ENCODE data around the gene OR2Z1.

OR2Z1 gene

GRCh38 chr19:8721334-8721733 is at the start of gene OR2Z1:
OR2Z1 (plus strand) TSS chr19:8721634; CDS start chr19:8731029, 9,395 bp downstream.
- DNase-seq, result no peak

- DNase-seq, result no peak
Measured at GRCh38 chr19:8673276-8673891, 48.0 kb upstream of the OR2Z1 start.

- no peak for DNase-seq
Measured at GRCh38 chr19:8675066-8675465, 46.4 kb upstream of the OR2Z1 start.

GRCh38 chr19:8678244-8678807 is 43.1 kb upstream of the OR2Z1 start:
- DNase-seq, result no peak

- DNase-seq, result no peak
Measured at GRCh38 chr19:8680676-8681344, 40.6 kb upstream of the OR2Z1 start.

- DNase-seq, result no peak
Measured at GRCh38 chr19:8681345-8682029, 39.9 kb upstream of the OR2Z1 start.

GRCh38 chr19:8682472-8682871 is 39.0 kb upstream of the OR2Z1 start:
- no peak for DNase-seq

GRCh38 chr19:8682931-8683330 is 38.5 kb upstream of the OR2Z1 start:
- DNase-seq, result no peak

GRCh38 chr19:8684001-8684902 is 37.2 kb upstream of the OR2Z1 start:
- no peak for DNase-seq

- no peak for DNase-seq
Measured at GRCh38 chr19:8686549-8686948, 34.9 kb upstream of the OR2Z1 start.

GRCh38 chr19:8688930-8689329 is 32.5 kb upstream of the OR2Z1 start:
- DNase-seq, result no peak

- no peak for DNase-seq
Measured at GRCh38 chr19:8690753-8691539, 30.5 kb upstream of the OR2Z1 start.

- DNase-seq, result no peak
Measured at GRCh38 chr19:8695501-8695900, 25.9 kb upstream of the OR2Z1 start.

GRCh38 chr19:8695911-8696310 is 25.5 kb upstream of the OR2Z1 start:
- DNase-seq, result no peak

GRCh38 chr19:8696993-8697392 is 24.4 kb upstream of the OR2Z1 start:
- no peak for DNase-seq

GRCh38 chr19:8697671-8698432 is 23.6 kb upstream of the OR2Z1 start:
- DNase-seq, result no peak

GRCh38 chr19:8698433-8699063 is 22.9 kb upstream of the OR2Z1 start, which contains the start of gene ACTL9:
ACTL9 (minus strand) TSS chr19:8698795; CDS start chr19:8698701, 94 bp downstream.
- DNase-seq, result no peak

GRCh38 chr19:8699908-8700307 is 21.5 kb upstream of the OR2Z1 start:
- no peak for DNase-seq

- no peak for DNase-seq
Measured at GRCh38 chr19:8700956-8701355, 20.5 kb upstream of the OR2Z1 start.

- DNase-seq, result no peak
Measured at GRCh38 chr19:8702350-8702749, 19.1 kb upstream of the OR2Z1 start.

- no peak for DNase-seq
Measured at GRCh38 chr19:8703223-8703622, 18.2 kb upstream of the OR2Z1 start.
